B cell (primary cell): ENCODE measurements around the gene TEKT2. TPM values are rescaled to one million over a fixed set of nuclear protein-coding genes. Genes with fewer than 3 reads are reported as not detected.

Source experiments
- ATAC-seq: fragments of 200-7000 bp; cut with Tn5 transposase; one replicate; pipeline ENCODE4 v1.10.0; 2021; ENCODE audit warnings: low read depth, mild to moderate bottlenecking, moderate number of reproducible peaks, moderate library complexity
- CTCF ChIA-PET: fragments of 350-600 bp; sonication (Branson Sonifier 250); formaldehyde crosslinking; loops from one replicate; lab custom pipeline; 2021; ENCODE audit warnings: antibody characterized with exemption, inconsistent platforms; lab: Charles Lee
- POLR2A ChIA-PET: fragments of 350-600 bp; sonication (Branson Sonifier 250); formaldehyde crosslinking; loops from one replicate; lab custom pipeline; 2021; ENCODE audit warnings: antibody characterized with exemption; lab: Charles Lee
- DNase-seq: peaks from one replicate; pipeline ENCODE4 v3.0.0; 2013
- H2AFZ ChIP-seq: 2 replicates; pipeline ENCODE4 v1.6.1; 2012; ENCODE audit warnings: mild to moderate bottlenecking, low read depth, low read length; ENCODE audit not compliant: insufficient read depth, poor library complexity, severe bottlenecking
- H3K27ac ChIP-seq, 2 donors: 1 replicate in 1 of 2; 2 replicates in 1 of 2; pipeline ENCODE4 v1.5.1; 2012 to 2013; ENCODE audit warnings: low read length in 2 of 2, mild to moderate bottlenecking in 2 of 2, moderate library complexity in 1 of 2
- H3K27me3 ChIP-seq, 4 experiments: fragments of 200-600 bp in 1 of 4; sonication (generic) in 1 of 4; replicated peaks in 1 of 4; 1 replicate in 2 of 4; 2 replicates in 2 of 4; pipeline versions ENCODE4 v1.6.1 to v1.7.0; 2013 to 2016; ENCODE audit warnings: low read length in 3 of 4, mild to moderate bottlenecking in 2 of 4, mixed read lengths in 1 of 4, moderate library complexity in 1 of 4; ENCODE audit not compliant: insufficient read depth in 4 of 4, control insufficient read depth in 3 of 4; ENCODE audit errors: control extremely low read depth in 1 of 4
- H3K36me3 ChIP-seq, 2 experiments: replicated peaks in 1 of 2; 1 replicate in 1 of 2; 2 replicates in 1 of 2; pipeline versions ENCODE4 v1.6.1 to v1.7.1; 2013; ENCODE audit warnings: low read length in 1 of 2; ENCODE audit not compliant: insufficient read depth in 2 of 2, control insufficient read depth in 1 of 2; ENCODE audit errors: control extremely low read depth in 1 of 2, extremely low read depth in 1 of 2
- H3K4me1 ChIP-seq, 2 donors: fragments of 200-600 bp in 1 of 2; sonication (generic) in 1 of 2; 1 replicate in 1 of 2; 2 replicates in 1 of 2; pipeline versions ENCODE4 v1.5.1 to v1.6.1; 2013 to 2017; ENCODE audit warnings: low read length in 2 of 2; ENCODE audit not compliant: control insufficient read depth in 2 of 2, insufficient read depth in 2 of 2
- H3K4me2 ChIP-seq: replicated peaks from 2 replicates; pipeline ENCODE3; 2012; ENCODE audit warnings: mild to moderate bottlenecking, low read depth, low read length; ENCODE audit not compliant: poor library complexity, severe bottlenecking
- H3K4me3 ChIP-seq, 5 experiments: fragments of 200-600 bp in 1 of 5; sonication (generic) in 1 of 5; 1 replicate in 3 of 5; 2 replicates in 2 of 5; pipeline versions ENCODE4 v1.5.1 to v1.7.0; 2011 to 2016; ENCODE audit warnings: low read length in 4 of 5, mild to moderate bottlenecking in 4 of 5, low read depth in 2 of 5, control low read depth in 1 of 5, moderate library complexity in 1 of 5; ENCODE audit not compliant: insufficient read depth in 1 of 5; ENCODE audit errors: control extremely low read depth in 1 of 5, extremely low read depth in 1 of 5
- H3K79me2 ChIP-seq: fragments of 200-600 bp; sonication (generic); one replicate; pipeline ENCODE4 v1.6.0; 2016; ENCODE audit warnings: low read length; ENCODE audit not compliant: control insufficient read depth, insufficient read depth
- H3K9ac ChIP-seq: fragments of 200-600 bp; sonication (generic); 2 replicates; pipeline ENCODE4 v1.6.1; 2017; ENCODE audit warnings: mild to moderate bottlenecking, low read length, moderate library complexity
- H3K9me3 ChIP-seq, 3 donors: one replicate each; pipeline versions ENCODE4 v1.6.1 to v1.7.1; 2013; ENCODE audit warnings: low read length in 2 of 3; ENCODE audit not compliant: control insufficient read depth in 2 of 3, insufficient read depth in 1 of 3; ENCODE audit errors: control extremely low read depth in 1 of 3
- H4K20me1 ChIP-seq: 2 replicates; pipeline ENCODE4 v1.6.0; 2012; ENCODE audit warnings: mild to moderate bottlenecking, low read length; ENCODE audit not compliant: insufficient read depth, control insufficient read depth, poor library complexity, severe bottlenecking
- H3K27ac Mint-ChIP-seq: one replicate; pipeline ENCODE4 v1.8.0; 2021; ENCODE audit warnings: mixed read lengths
- H3K27me3 Mint-ChIP-seq: one replicate; pipeline ENCODE4 v1.8.0; 2021; ENCODE audit warnings: mixed read lengths
- H3K4me1 Mint-ChIP-seq: one replicate; pipeline ENCODE4 v1.8.0; 2021; ENCODE audit warnings: mixed read lengths
- H3K4me3 Mint-ChIP-seq: one replicate; pipeline ENCODE4 v1.8.0; 2021; ENCODE audit warnings: mixed read lengths
- H3K9me3 Mint-ChIP-seq: one replicate; pipeline ENCODE4 v1.8.0; 2022; ENCODE audit warnings: mixed read lengths; ENCODE audit not compliant: insufficient read depth
- EZH2 ChIP-seq: IDR thresholded peaks from 2 replicates; pipeline ENCODE4 v1.6.1; 2012; ENCODE audit warnings: borderline replicate concordance, low read depth, mild to moderate bottlenecking, moderate library complexity, low read length; ENCODE audit not compliant: insufficient read depth, poor library complexity, severe bottlenecking
- WGBS: methylation state at CpG from one replicate; pipeline ENCODE4 v1.1.5; 2013; ENCODE audit warnings: missing lambda C conversion rate; ENCODE audit not compliant: insufficient coverage; 5-methylcytosine and 5-hydroxymethylcytosine counted together
- intact Hi-C: fragments of 100-400 bp; cut with micrococcal nuclease; formaldehyde crosslinking; loops from one replicate; pipeline ENCODE4 v1.10.0; 2022
- polyA plus RNA-seq: library from polyadenylated mRNA; depleted of rRNA; stranded (reverse); fragments of >200 nt; gene quantifications from 2 replicates; pipeline ENCODE4 v1.2.3, GENCODE V29; 2012
- total RNA-seq, 2 donors: library from RNA; stranded (reverse); fragments of 120-200 nt in 1 of 2; gene quantifications; 1 replicate in 1 of 2; 2 replicates in 1 of 2; pipeline versions ENCODE4 v1.2.3 to v1.2.4, GENCODE V29; 2013 to 2022
- TF ChIP-seq, protein P1 (sequence below): fragments of 200-600 bp; IDR thresholded peaks from one replicate; pipeline ENCODE4 v1.8.0; 2022; ENCODE audit warnings: antibody characterized with exemption, mild to moderate bottlenecking

TEKT2 gene
- total and polyA plus RNA-seq, 2 donors (not counting 1 experiment from before 2014, with no cell fraction given): not detected

DNA sequence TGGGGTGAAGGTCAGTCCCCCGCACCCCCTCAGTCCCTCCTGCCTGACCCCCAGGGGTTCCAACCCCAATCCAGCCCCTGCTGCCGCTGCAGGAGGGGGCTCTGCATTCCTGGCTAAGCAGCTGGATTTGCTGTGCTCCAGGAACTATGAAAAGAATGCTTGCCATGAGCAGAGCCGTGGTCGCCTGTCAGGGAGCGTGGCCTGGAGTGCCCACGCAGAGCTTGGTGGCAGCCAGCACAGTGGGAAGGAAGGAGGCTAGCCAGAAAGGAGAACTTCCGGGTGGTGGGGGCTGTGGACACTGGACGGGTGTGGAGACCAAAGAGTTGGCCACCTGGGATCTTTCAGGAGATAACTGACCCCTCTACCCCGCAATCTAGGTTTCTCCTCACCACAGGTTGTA is 35.6 kb downstream of the TEKT2 start:
- ChIA-PET CTCF (interaction anchor here (1.5 kb wide), 1 partner anchor 181 kb away, joined by 3 read pairs; no protein-coding TSS in a partner anchor), POLR2A (interaction anchor here (1.0 kb wide), 1 partner anchor 24 kb away, joined by 3 read pairs; no protein-coding TSS in a partner anchor)
- ATAC-seq (no peak), DNase-seq (no peak)
- peaks cover 0 to 16% (median 1%) of the 10 kb centered on the region in 4 experiments for H3K27me3 ChIP-seq
- Mint-ChIP-seq H3K4me3 (no peak overlapping the region), H3K27ac (no peak overlapping the region), H3K4me1 (peaks cover 22% of the 10 kb centered on the region), H3K27me3 (peaks cover 6% of the 10 kb centered on the region), H3K9me3 (no peaks in the 10 kb centered on the region)
- TF ChIP-seq EZH2: no peak
- TF ChIP-seq, protein P1, sequence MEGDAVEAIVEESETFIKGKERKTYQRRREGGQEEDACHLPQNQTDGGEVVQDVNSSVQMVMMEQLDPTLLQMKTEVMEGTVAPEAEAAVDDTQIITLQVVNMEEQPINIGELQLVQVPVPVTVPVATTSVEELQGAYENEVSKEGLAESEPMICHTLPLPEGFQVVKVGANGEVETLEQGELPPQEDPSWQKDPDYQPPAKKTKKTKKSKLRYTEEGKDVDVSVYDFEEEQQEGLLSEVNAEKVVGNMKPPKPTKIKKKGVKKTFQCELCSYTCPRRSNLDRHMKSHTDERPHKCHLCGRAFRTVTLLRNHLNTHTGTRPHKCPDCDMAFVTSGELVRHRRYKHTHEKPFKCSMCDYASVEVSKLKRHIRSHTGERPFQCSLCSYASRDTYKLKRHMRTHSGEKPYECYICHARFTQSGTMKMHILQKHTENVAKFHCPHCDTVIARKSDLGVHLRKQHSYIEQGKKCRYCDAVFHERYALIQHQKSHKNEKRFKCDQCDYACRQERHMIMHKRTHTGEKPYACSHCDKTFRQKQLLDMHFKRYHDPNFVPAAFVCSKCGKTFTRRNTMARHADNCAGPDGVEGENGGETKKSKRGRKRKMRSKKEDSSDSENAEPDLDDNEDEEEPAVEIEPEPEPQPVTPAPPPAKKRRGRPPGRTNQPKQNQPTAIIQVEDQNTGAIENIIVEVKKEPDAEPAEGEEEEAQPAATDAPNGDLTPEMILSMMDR: no peak
- 92% methylated on average over 8 of the region's 9 CpGs for WGBS
- no peak overlapping the region for H3K9ac ChIP-seq
- no peaks in the 10 kb centered on the region for H3K36me3 ChIP-seq
- H3K4me3 ChIP-seq: no peak overlapping the region
- no peak overlapping the region for H3K4me2 ChIP-seq
- H3K79me2 ChIP-seq: no peaks in the 10 kb centered on the region
- H4K20me1 ChIP-seq: no peaks in the 10 kb centered on the region
- intact Hi-C loops: no loop called here
- H3K9me3 ChIP-seq: no peaks in the 10 kb centered on the region
- peaks cover 19 to 21% of the 10 kb centered on the region in 2 donors for H3K4me1 ChIP-seq
- no peak overlapping the region for H3K27ac ChIP-seq
- no peak overlapping the region for H2AFZ ChIP-seq

- Histone ChIP-seq H3K9ac (peak overlapping the region; percentile 49), H3K4me2 (peak overlapping the region; percentile 74), H3K36me3 (no peaks in the 10 kb centered on the region), H4K20me1 (no peaks in the 10 kb centered on the region), H3K79me2 (no peaks in the 10 kb centered on the region), H3K27ac (peak overlapping the region in 1 of 2 donors; percentile 53), H3K4me1 (peaks cover 28% of the 10 kb centered on the region in 2 donors), H3K4me3 (peak overlapping the region in 2 of 5 experiments; percentile 27 to 31), H3K27me3 (peaks cover 0 to 27% (median 2%) of the 10 kb centered on the region in 4 experiments), H3K9me3 (no peaks in the 10 kb centered on the region), H2AFZ (peak overlapping the region; percentile 59)
- ChIA-PET POLR2A (no interaction called here), CTCF (interaction anchor here (0.8 kb wide), 1 partner anchor 65 kb away, joined by 3 read pairs; no protein-coding TSS in a partner anchor)
- intact Hi-C loops: no loop called here
- TF ChIP-seq, protein P1: no peak
- TF ChIP-seq EZH2: no peak
- H3K4me3 Mint-ChIP-seq: peak overlapping the region; percentile 79
- DNase-seq (no peak), ATAC-seq (no peak)
- H3K27me3 Mint-ChIP-seq: peaks cover 8% of the 10 kb centered on the region
- H3K4me1 Mint-ChIP-seq: peaks cover 32% of the 10 kb centered on the region
- H3K9me3 Mint-ChIP-seq: no peaks in the 10 kb centered on the region
- H3K27ac Mint-ChIP-seq: peak overlapping the region; percentile 68
- WGBS: 86% methylated on average over 10 of the region's 12 CpGs
Measured at GRCh38 chr1:36122062-36123030, 38.5 kb downstream of the TEKT2 start.
